Mesenchymal stem cell (in vitro differentiated cells and primary cell): ENCODE data around the gene HIVEP3.

ENCODE experiments used
- DNase-seq: peaks from one replicate; pipeline ENCODE4 v3.0.0-alpha.2; 2013
- H2AFZ ChIP-seq: one replicate; pipeline ENCODE4 v1.6.1; 2013; ENCODE audit warnings: low read depth, mild to moderate bottlenecking, control low read depth, inconsistent platforms, low read length, moderate library complexity
- H2AK5ac ChIP-seq: 2 replicates; pipeline ENCODE4 v1.6.1; 2013; ENCODE audit warnings: low read length, moderate library complexity, mild to moderate bottlenecking, inconsistent platforms; ENCODE audit not compliant: severe bottlenecking
- H2BK120ac ChIP-seq: one replicate; pipeline ENCODE4 v1.6.1; 2013; ENCODE audit warnings: low read depth, mild to moderate bottlenecking, inconsistent platforms, low read length, moderate library complexity
- H2BK12ac ChIP-seq, 2 experiments: one replicate each; pipeline ENCODE4 v1.6.1; 2013; ENCODE audit warnings: inconsistent platforms in 2 of 2, low read length in 2 of 2, mild to moderate bottlenecking in 2 of 2, moderate library complexity in 2 of 2, control low read depth in 1 of 2
- H2BK15ac ChIP-seq: one replicate; pipeline ENCODE4 v1.6.1; 2013; ENCODE audit warnings: mild to moderate bottlenecking, low read depth, inconsistent platforms; ENCODE audit not compliant: poor library complexity, severe bottlenecking
- H2BK5ac ChIP-seq: 2 replicates; pipeline ENCODE4 v1.6.1; 2013; ENCODE audit warnings: low read depth, mild to moderate bottlenecking, low read length, control low read depth, inconsistent platforms; ENCODE audit not compliant: poor library complexity, severe bottlenecking
- H3K14ac ChIP-seq, 2 experiments: one replicate each; pipeline ENCODE4 v1.6.1; 2013; ENCODE audit warnings: inconsistent platforms in 2 of 2, low read length in 2 of 2, control low read depth in 1 of 2, mild to moderate bottlenecking in 1 of 2, moderate library complexity in 1 of 2
- H3K18ac ChIP-seq, 2 experiments: one replicate each; pipeline ENCODE4 v1.6.1; 2013; ENCODE audit warnings: inconsistent platforms in 2 of 2, low read length in 2 of 2, control low read depth in 1 of 2, low read depth in 1 of 2, mild to moderate bottlenecking in 1 of 2
- H3K23ac ChIP-seq, 2 experiments: one replicate each; pipeline ENCODE4 v1.6.1; 2013; ENCODE audit warnings: inconsistent platforms in 2 of 2, low read length in 2 of 2, mild to moderate bottlenecking in 2 of 2, moderate library complexity in 2 of 2, control low read depth in 1 of 2
- H3K27ac ChIP-seq: 2 replicates; pipeline ENCODE4 v1.5.1; 2013; ENCODE audit warnings: mild to moderate bottlenecking, moderate library complexity, low read length, control low read depth, inconsistent platforms; ENCODE audit not compliant: poor library complexity, severe bottlenecking
- H3K27me3 ChIP-seq, 2 experiments: 2 replicates each; pipeline versions ENCODE4 v1.6.1 to v1.7.0; 2013; ENCODE audit warnings: low read length in 2 of 2, mild to moderate bottlenecking in 2 of 2, moderate library complexity in 2 of 2, control low read depth in 1 of 2, inconsistent platforms in 1 of 2; ENCODE audit not compliant: control insufficient read depth in 1 of 2, insufficient read depth in 1 of 2
- H3K36me3 ChIP-seq, 2 experiments: 2 replicates each; pipeline versions ENCODE4 v1.6.1 to v1.7.0; 2013; ENCODE audit warnings: low read length in 2 of 2, control low read depth in 1 of 2, inconsistent platforms in 1 of 2, low read depth in 1 of 2, mild to moderate bottlenecking in 1 of 2; ENCODE audit not compliant: insufficient read depth in 2 of 2, control insufficient read depth in 1 of 2
- H3K4ac ChIP-seq, 2 experiments: one replicate each; pipeline ENCODE4 v1.6.1; 2013; ENCODE audit warnings: inconsistent platforms in 2 of 2, low read length in 2 of 2, mild to moderate bottlenecking in 2 of 2, moderate library complexity in 2 of 2, control low read depth in 1 of 2, low read depth in 1 of 2
- H3K4me1 ChIP-seq: 2 replicates; pipeline ENCODE4 v1.6.1; 2013; ENCODE audit warnings: low read depth, low read length, control low read depth; ENCODE audit not compliant: control insufficient read depth, insufficient read depth
- H3K4me2 ChIP-seq: 2 replicates; pipeline ENCODE4 v1.6.1; 2013; ENCODE audit warnings: low read length, mild to moderate bottlenecking, inconsistent platforms; ENCODE audit not compliant: poor library complexity, severe bottlenecking
- H3K4me3 ChIP-seq, 2 experiments: 2 replicates each; pipeline versions ENCODE4 v1.5.1 to v1.7.0; 2013; ENCODE audit warnings: low read length in 2 of 2, mild to moderate bottlenecking in 2 of 2, control low read depth in 1 of 2, low read depth in 1 of 2; ENCODE audit not compliant: insufficient read depth in 1 of 2
- H3K79me1 ChIP-seq: replicated peaks from 2 replicates; pipeline ENCODE4 v1.6.1; 2013; ENCODE audit warnings: mild to moderate bottlenecking, control low read depth, low read length, inconsistent platforms; ENCODE audit not compliant: poor library complexity, severe bottlenecking
- H3K9ac ChIP-seq: 2 replicates; pipeline ENCODE4 v1.7.0; 2013; ENCODE audit warnings: mild to moderate bottlenecking, low read length, moderate library complexity
- H3K9me3 ChIP-seq: 2 replicates; pipeline ENCODE4 v1.7.0; 2013; ENCODE audit warnings: mild to moderate bottlenecking, low read length; ENCODE audit not compliant: control insufficient read depth
- H4K8ac ChIP-seq: one replicate; pipeline ENCODE4 v1.6.1; 2013; ENCODE audit warnings: inconsistent platforms, mild to moderate bottlenecking, low read length, moderate library complexity
- H4K91ac ChIP-seq: one replicate; pipeline ENCODE4 v1.6.1; 2013; ENCODE audit warnings: mild to moderate bottlenecking, low read length, inconsistent platforms
- WGBS: methylation state at CpG from one replicate; pipeline ENCODE4 v1.1.7; 2013; ENCODE audit warnings: mixed read lengths; 5-methylcytosine and 5-hydroxymethylcytosine counted together

Gene HIVEP3

GRCh38 chr1:41488040-41488951, 430.4 kb downstream of the HIVEP3 start:
- DNase-seq = no peak
- WGBS = 95% methylated on average over 10 of the region's 11 CpGs
- Histone ChIP-seq H3K79me1 (no peaks in the 10 kb centered on the region), H2BK5ac (no peak overlapping the region), H3K27me3 (peaks cover 0 to 44% of the 10 kb centered on the region in 2 experiments), H2BK12ac (peak overlapping the region in 1 of 2 experiments; percentile 40), H3K9ac (no peak overlapping the region), H4K8ac (no peak overlapping the region), H3K4me2 (no peak overlapping the region), H2AK5ac (peak overlapping the region; percentile 32), H3K36me3 (no peaks in the 10 kb centered on the region), H2BK15ac (no peak overlapping the region), H2AFZ (no peak overlapping the region), H3K27ac (no peak overlapping the region), H3K4me1 (peaks cover 48% of the 10 kb centered on the region), H4K91ac (no peak overlapping the region), H3K23ac (no peak overlapping the region), H3K4me3 (no peak overlapping the region), H2BK120ac (no peak overlapping the region), H3K4ac (no peak overlapping the region), H3K18ac (no peak overlapping the region), H3K9me3 (no peaks in the 10 kb centered on the region), H3K14ac (no peak overlapping the region)

GRCh38 chr1:41487126-41488039, 431.3 kb downstream of the HIVEP3 start:
- H2AFZ ChIP-seq = no peak overlapping the region
- H3K4ac ChIP-seq = peak overlapping the region in 1 of 2 experiments; percentile 55
- peak overlapping the region; percentile 95 for H3K27ac ChIP-seq
- H2AK5ac ChIP-seq = peak overlapping the region; percentile 94
- H3K79me1 ChIP-seq = no peaks in the 10 kb centered on the region
- peaks cover 0 to 49% of the 10 kb centered on the region in 2 experiments for H3K27me3 ChIP-seq
- H3K4me2 ChIP-seq = peak overlapping the region; percentile 44
- H3K23ac ChIP-seq = no peak overlapping the region
- peak overlapping the region; percentile 4 for H4K91ac ChIP-seq
- peak overlapping the region in 1 of 2 experiments; percentile 92 for H2BK12ac ChIP-seq
- H3K14ac ChIP-seq = peak overlapping the region in 1 of 2 experiments; percentile 84
- peaks cover 49% of the 10 kb centered on the region for H3K4me1 ChIP-seq
- H2BK15ac ChIP-seq = peak overlapping the region; percentile 76
- no peaks in the 10 kb centered on the region for H3K9me3 ChIP-seq
- H3K36me3 ChIP-seq = no peaks in the 10 kb centered on the region
- peak overlapping the region; percentile 77 to 84 for H3K18ac ChIP-seq
- WGBS = 35% methylated on average over 15 of the region's 16 CpGs
- peak overlapping the region; percentile 67 for H2BK120ac ChIP-seq
- DNase-seq = peak; percentile 64
- H2BK5ac ChIP-seq = peak overlapping the region; percentile 87
- H4K8ac ChIP-seq = peak overlapping the region; percentile 67
- H3K4me3 ChIP-seq = no peak overlapping the region
- H3K9ac ChIP-seq = no peak overlapping the region

- Histone ChIP-seq H4K8ac (peak overlapping the region; percentile 90), H2BK12ac (peak overlapping the region; percentile 23 to 92), H3K4ac (peak overlapping the region in 1 of 2 experiments; percentile 55), H3K4me1 (peaks cover 55% of the 10 kb centered on the region), H3K27ac (peak overlapping the region; percentile 95), H3K9me3 (no peaks in the 10 kb centered on the region), H2AFZ (no peak overlapping the region), H3K4me3 (no peak overlapping the region), H3K23ac (no peak overlapping the region), H3K79me1 (no peaks in the 10 kb centered on the region), H2AK5ac (no peak overlapping the region), H3K18ac (peak overlapping the region; percentile 77 to 84), H4K91ac (peak overlapping the region; percentile 67), H3K27me3 (peaks cover 0 to 49% of the 10 kb centered on the region in 2 experiments), H3K4me2 (peak overlapping the region; percentile 44), H3K14ac (no peak overlapping the region), H3K36me3 (no peaks in the 10 kb centered on the region), H2BK5ac (peak overlapping the region; percentile 87), H2BK120ac (peak overlapping the region; percentile 67), H2BK15ac (no peak overlapping the region), H3K9ac (no peak overlapping the region)
- peak; percentile 53 for DNase-seq
- WGBS = 9% methylated on average over 22 of the region's 23 CpGs
These were observed 432.2 kb downstream of the HIVEP3 start for GRCh38 chr1:41486371-41487125.
